HepG2 (cell line): Measurements from ENCODE around the gene AURKA. TPM values are rescaled to one million over a fixed set of nuclear protein-coding genes. Genes with fewer than 3 reads are reported as not detected.

Experiments
- FLYWCH1 ChIP-seq: sonication (generic); formaldehyde crosslinking; IDR thresholded peaks from 2 replicates; pipeline ENCODE4 v1.8.1; 2023; ENCODE audit warnings: mild to moderate bottlenecking, missing genetic modification reagents
- FOXK2 ChIP-seq: fragments of 450-650 bp; IDR thresholded peaks from 2 replicates; pipeline ENCODE4 v1.6.1; 2016
- FOXM1 ChIP-seq: sonication (generic); formaldehyde crosslinking; IDR thresholded peaks from 2 replicates; pipeline ENCODE4 v1.5.0; 2020; ENCODE audit warnings: missing genetic modification reagents
- HOXD1 ChIP-seq: sonication (generic); formaldehyde crosslinking; IDR thresholded peaks from 2 replicates; pipeline ENCODE4 v1.5.0; 2020; ENCODE audit warnings: missing genetic modification reagents
- ISL2 ChIP-seq: sonication (generic); formaldehyde crosslinking; IDR thresholded peaks from 2 replicates; pipeline ENCODE4 v1.5.0; 2020; ENCODE audit warnings: missing genetic modification reagents
- MXD4 ChIP-seq: IDR thresholded peaks from 2 replicates; pipeline ENCODE4 v1.6.1; 2016; ENCODE audit warnings: mild to moderate bottlenecking, missing biosample characterization, missing genetic modification reagents
- MYNN ChIP-seq: sonication (generic); formaldehyde crosslinking; IDR thresholded peaks from 2 replicates; pipeline ENCODE4 v1.4.0; 2020; ENCODE audit warnings: mild to moderate bottlenecking, low read depth, missing genetic modification reagents
- MZF1 ChIP-seq: sonication (generic); formaldehyde crosslinking; IDR thresholded peaks from 2 replicates; pipeline ENCODE4 v1.8.1; 2023; ENCODE audit warnings: mild to moderate bottlenecking, missing genetic modification reagents, borderline replicate concordance
- NFATC3 ChIP-seq: sonication (generic); formaldehyde crosslinking; IDR thresholded peaks from 2 replicates; pipeline ENCODE4 v1.5.1; 2020; ENCODE audit warnings: mild to moderate bottlenecking, missing genetic modification reagents
- NPAS2 ChIP-seq: sonication (generic); formaldehyde crosslinking; IDR thresholded peaks from 2 replicates; pipeline ENCODE4 v1.8.0; 2022; ENCODE audit warnings: mild to moderate bottlenecking, missing genetic modification reagents, borderline replicate concordance
- PAX8 ChIP-seq: sonication (generic); formaldehyde crosslinking; IDR thresholded peaks from 2 replicates; pipeline ENCODE4 v1.8.0; 2022; ENCODE audit warnings: mild to moderate bottlenecking, missing genetic modification reagents, borderline replicate concordance
- RARG ChIP-seq: sonication (generic); formaldehyde crosslinking; IDR thresholded peaks from 2 replicates; pipeline ENCODE4 v1.4.0; 2020; ENCODE audit warnings: low read depth, mild to moderate bottlenecking, missing genetic modification reagents
- RBFOX2 ChIP-seq: fragments of 200-400 bp; formaldehyde crosslinking; IDR thresholded peaks from 2 replicates; pipeline ENCODE4 v1.6.1; 2017; ENCODE audit warnings: low read depth, mild to moderate bottlenecking, low read length
- RFX3 ChIP-seq: IDR thresholded peaks from 2 replicates; pipeline ENCODE4 v1.6.1; 2016; ENCODE audit warnings: missing biosample characterization, missing genetic modification reagents
- RFXANK ChIP-seq: IDR thresholded peaks from 2 replicates; pipeline ENCODE4 v1.6.1; 2016
- TGIF2 ChIP-seq: IDR thresholded peaks from 2 replicates; pipeline ENCODE4 v1.6.1; 2016; ENCODE audit warnings: control low read depth, missing compliant biosample characterization
- XRCC5 ChIP-seq: fragments of 200-400 bp; formaldehyde crosslinking; optimal IDR thresholded peaks from 2 replicates; pipeline ENCODE3; 2017; ENCODE audit warnings: mild to moderate bottlenecking, low read length
- ZFP41 ChIP-seq: sonication (generic); formaldehyde crosslinking; IDR thresholded peaks from 2 replicates; pipeline ENCODE4 v1.4.0; 2020; ENCODE audit warnings: mild to moderate bottlenecking, missing genetic modification reagents, borderline replicate concordance
- ZNF296 ChIP-seq: sonication (generic); formaldehyde crosslinking; conservative IDR thresholded peaks from 2 replicates; pipeline ENCODE4 v1.5.0; 2020; ENCODE audit warnings: mild to moderate bottlenecking, missing genetic modification reagents
- ZNF383 ChIP-seq: sonication (generic); formaldehyde crosslinking; IDR thresholded peaks from 2 replicates; pipeline ENCODE4 v1.4.0; 2020; ENCODE audit warnings: missing genetic modification reagents, mild to moderate bottlenecking, borderline replicate concordance
- ZNF670 ChIP-seq: sonication (generic); formaldehyde crosslinking; IDR thresholded peaks from 2 replicates; pipeline ENCODE4 v1.8.0; 2022; ENCODE audit warnings: mild to moderate bottlenecking, missing genetic modification reagents, borderline replicate concordance
- ZNF709 ChIP-seq: sonication (generic); formaldehyde crosslinking; IDR thresholded peaks from 2 replicates; pipeline ENCODE4 v1.5.0; 2020; ENCODE audit warnings: mild to moderate bottlenecking, missing genetic modification reagents
- polyA plus RNA-seq, 8 experiments: library from polyadenylated mRNA; depleted of rRNA in 3 of 8; stranded (reverse) in 7 of 8; unstranded in 1 of 8; fragments of >200 nt; fragmentation: Illumina TruSeq in 4 of 8; extraction: Trizol in 4 of 8; gene quantifications; 2 replicates each; pipeline versions ENCODE4 v1.2.1 to v1.2.3, GENCODE V29; 2011 to 2016; ENCODE audit warnings: low read depth in 4 of 8, missing spikeins in 1 of 8, mixed read lengths in 1 of 8; ENCODE audit not compliant: insufficient read depth in 1 of 8
- total RNA-seq, 5 experiments: library from RNA; depleted of rRNA; stranded (reverse); fragments of >200 nt; fragmentation: Illumina TruSeq; extraction: Trizol; gene quantifications; 2 replicates each; pipeline ENCODE4 v1.2.3, GENCODE V29; 2016; ENCODE audit warnings: low read depth in 1 of 5
- TF ChIP-seq, protein P1 (sequence below): sonication (generic); formaldehyde crosslinking; IDR thresholded peaks from 2 replicates; pipeline ENCODE4 v1.8.0; 2022; ENCODE audit warnings: low read depth, missing genetic modification reagents
- TF ChIP-seq, protein P2 (sequence below): sonication (generic); formaldehyde crosslinking; IDR thresholded peaks from 2 replicates; pipeline ENCODE4 v1.5.0; 2020; ENCODE audit warnings: mild to moderate bottlenecking, missing genetic modification reagents, moderate library complexity
- TF ChIP-seq, protein P3 (sequence below): sonication (generic); formaldehyde crosslinking; IDR thresholded peaks from 2 replicates; pipeline ENCODE4 v1.4.0; 2020; ENCODE audit warnings: missing genetic modification reagents, borderline replicate concordance

AURKA gene
- total and polyA plus RNA-seq, 2 of the 13 experiments (the other 11 are each of a cell fraction or from before 2014, with no cell fraction given) = 96.4 to 224 TPM

DNA sequence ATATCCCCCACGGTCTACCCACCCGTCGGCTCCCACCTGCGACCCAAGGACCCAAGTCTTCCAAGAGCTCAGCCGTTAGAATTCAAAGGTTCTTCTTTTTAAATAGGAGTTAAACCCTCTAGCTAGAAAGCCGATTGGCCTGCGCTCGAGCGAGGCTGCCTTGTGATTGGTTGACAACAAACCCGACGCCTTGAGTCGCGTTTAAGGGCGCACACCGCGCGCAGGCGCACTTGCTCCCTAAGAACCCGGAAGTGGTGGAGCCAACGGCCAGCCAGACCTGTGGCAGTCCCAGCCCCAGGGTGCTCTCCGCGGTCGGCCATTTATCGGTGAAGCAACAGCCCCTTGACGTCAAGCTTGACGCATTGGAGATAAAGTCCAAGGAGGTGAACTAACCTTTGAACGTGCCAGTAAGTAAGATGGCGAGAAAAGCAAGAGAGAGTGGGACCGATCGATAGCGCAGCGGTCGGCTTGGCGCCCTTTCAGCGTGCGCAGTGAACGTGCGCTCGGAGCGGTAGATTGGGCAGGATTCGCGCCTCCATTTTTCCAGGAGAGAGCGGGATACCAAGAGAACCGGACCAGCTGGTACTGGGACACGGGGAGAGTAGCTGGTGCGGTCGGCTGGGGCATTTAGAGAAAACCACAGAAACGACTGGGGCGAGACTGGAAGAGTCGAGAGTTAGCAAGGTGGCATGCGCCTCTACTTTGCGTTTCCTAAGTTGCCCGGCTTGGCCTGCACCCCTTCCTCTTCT lies at the start of gene AURKA, which contains the start of gene CSTF1 (continued):
- peak; percentile 98 for TF ChIP-seq HOXD1
- TF ChIP-seq FOXM1 (CRISPR knock-in tag) = peak; percentile 85; the same call in 1 of the 2 replicates
- peak; percentile 66; the same call in 1 of the 2 replicates for TF ChIP-seq ZNF383 (CRISPR knock-in tag)
- no peak for TF ChIP-seq ZNF296 (CRISPR knock-in tag)
- TF ChIP-seq XRCC5 = peak; percentile 100
- peak; percentile 96 for TF ChIP-seq TGIF2 (CRISPR knock-in tag)
- no peak for TF ChIP-seq MYNN (CRISPR knock-in tag)
- TF ChIP-seq, protein P1, sequence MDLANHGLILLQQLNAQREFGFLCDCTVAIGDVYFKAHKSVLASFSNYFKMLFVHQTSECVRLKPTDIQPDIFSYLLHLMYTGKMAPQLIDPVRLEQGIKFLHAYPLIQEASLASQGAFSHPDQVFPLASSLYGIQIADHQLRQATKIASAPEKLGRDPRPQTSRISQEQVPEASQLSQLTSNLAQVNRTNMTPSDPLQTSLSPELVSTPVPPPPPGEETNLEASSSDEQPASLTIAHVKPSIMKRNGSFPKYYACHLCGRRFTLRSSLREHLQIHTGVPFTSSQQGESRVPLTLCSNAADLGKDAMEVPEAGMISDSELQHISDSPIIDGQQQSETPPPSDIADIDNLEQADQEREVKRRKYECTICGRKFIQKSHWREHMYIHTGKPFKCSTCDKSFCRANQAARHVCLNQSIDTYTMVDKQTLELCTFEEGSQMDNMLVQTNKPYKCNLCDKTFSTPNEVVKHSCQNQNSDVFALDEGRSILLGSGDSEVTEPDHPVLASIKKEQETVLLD (CRISPR knock-in tag) = peak; percentile 94
- TF ChIP-seq ZNF709 (CRISPR knock-in tag) = peak; percentile 97; the same call in 1 of the 2 replicates
- peak; percentile 70 for TF ChIP-seq RBFOX2
- TF ChIP-seq, protein P2, sequence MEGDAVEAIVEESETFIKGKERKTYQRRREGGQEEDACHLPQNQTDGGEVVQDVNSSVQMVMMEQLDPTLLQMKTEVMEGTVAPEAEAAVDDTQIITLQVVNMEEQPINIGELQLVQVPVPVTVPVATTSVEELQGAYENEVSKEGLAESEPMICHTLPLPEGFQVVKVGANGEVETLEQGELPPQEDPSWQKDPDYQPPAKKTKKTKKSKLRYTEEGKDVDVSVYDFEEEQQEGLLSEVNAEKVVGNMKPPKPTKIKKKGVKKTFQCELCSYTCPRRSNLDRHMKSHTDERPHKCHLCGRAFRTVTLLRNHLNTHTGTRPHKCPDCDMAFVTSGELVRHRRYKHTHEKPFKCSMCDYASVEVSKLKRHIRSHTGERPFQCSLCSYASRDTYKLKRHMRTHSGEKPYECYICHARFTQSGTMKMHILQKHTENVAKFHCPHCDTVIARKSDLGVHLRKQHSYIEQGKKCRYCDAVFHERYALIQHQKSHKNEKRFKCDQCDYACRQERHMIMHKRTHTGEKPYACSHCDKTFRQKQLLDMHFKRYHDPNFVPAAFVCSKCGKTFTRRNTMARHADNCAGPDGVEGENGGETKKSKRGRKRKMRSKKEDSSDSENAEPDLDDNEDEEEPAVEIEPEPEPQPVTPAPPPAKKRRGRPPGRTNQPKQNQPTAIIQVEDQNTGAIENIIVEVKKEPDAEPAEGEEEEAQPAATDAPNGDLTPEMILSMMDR (CRISPR knock-in tag) = peak; percentile 39; the same call in 1 of the 2 replicates
- TF ChIP-seq RFX3 (CRISPR knock-in tag) = peak; percentile 60
- peak; percentile 93 for TF ChIP-seq ISL2 (CRISPR knock-in tag)
- TF ChIP-seq ZNF670 (CRISPR knock-in tag) = peak; percentile 88; the same call in 1 of the 2 replicates
- TF ChIP-seq FOXK2 = peak; percentile 84
- 0 out of 2 replicates have a peak, but pooled peaks have one; percentile 53 for TF ChIP-seq PAX8 (CRISPR knock-in tag)
- TF ChIP-seq NFATC3 (CRISPR knock-in tag) = no peak
- TF ChIP-seq MXD4 (CRISPR knock-in tag) = peak; percentile 98
- TF ChIP-seq FLYWCH1 = no peak
- TF ChIP-seq RFXANK = peak; percentile 96
- TF ChIP-seq ZFP41 (CRISPR knock-in tag) = peak; percentile 76; the same call in 1 of the 2 replicates
- no peak for TF ChIP-seq NPAS2 (CRISPR knock-in tag)
- 0 out of 2 replicates have a peak, but pooled peaks have one; percentile 31 for TF ChIP-seq RARG (CRISPR knock-in tag)
- TF ChIP-seq, protein P3, sequence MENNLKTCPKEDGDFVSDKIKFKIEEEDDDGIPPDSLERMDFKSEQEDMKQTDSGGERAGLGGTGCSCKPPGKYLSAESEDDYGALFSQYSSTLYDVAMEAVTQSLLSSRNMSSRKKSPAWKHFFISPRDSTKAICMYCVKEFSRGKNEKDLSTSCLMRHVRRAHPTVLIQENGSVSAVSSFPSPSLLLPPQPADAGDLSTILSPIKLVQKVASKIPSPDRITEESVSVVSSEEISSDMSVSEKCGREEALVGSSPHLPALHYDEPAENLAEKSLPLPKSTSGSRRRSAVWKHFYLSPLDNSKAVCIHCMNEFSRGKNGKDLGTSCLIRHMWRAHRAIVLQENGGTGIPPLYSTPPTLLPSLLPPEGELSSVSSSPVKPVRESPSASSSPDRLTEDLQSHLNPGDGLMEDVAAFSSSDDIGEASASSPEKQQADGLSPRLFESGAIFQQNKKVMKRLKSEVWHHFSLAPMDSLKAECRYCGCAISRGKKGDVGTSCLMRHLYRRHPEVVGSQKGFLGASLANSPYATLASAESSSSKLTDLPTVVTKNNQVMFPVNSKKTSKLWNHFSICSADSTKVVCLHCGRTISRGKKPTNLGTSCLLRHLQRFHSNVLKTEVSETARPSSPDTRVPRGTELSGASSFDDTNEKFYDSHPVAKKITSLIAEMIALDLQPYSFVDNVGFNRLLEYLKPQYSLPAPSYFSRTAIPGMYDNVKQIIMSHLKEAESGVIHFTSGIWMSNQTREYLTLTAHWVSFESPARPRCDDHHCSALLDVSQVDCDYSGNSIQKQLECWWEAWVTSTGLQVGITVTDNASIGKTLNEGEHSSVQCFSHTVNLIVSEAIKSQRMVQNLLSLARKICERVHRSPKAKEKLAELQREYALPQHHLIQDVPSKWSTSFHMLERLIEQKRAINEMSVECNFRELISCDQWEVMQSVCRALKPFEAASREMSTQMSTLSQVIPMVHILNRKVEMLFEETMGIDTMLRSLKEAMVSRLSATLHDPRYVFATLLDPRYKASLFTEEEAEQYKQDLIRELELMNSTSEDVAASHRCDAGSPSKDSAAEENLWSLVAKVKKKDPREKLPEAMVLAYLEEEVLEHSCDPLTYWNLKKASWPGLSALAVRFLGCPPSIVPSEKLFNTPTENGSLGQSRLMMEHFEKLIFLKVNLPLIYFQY (CRISPR knock-in tag) = peak; percentile 92
- peak; percentile 98; the same call in 1 of the 2 replicates for TF ChIP-seq MZF1 (CRISPR knock-in tag)
